ENCODE results near the gene GCNT2. TPM values are rescaled to one million over a fixed set of nuclear protein-coding genes. Genes with fewer than 3 reads are reported as not detected.

Gene GCNT2
- total and polyA plus RNA-seq, 2 of the 8 experiments (the other 6 are each of a cell fraction or from before 2014, with no cell fraction given): 19.3 to 52.5 TPM

DNA sequence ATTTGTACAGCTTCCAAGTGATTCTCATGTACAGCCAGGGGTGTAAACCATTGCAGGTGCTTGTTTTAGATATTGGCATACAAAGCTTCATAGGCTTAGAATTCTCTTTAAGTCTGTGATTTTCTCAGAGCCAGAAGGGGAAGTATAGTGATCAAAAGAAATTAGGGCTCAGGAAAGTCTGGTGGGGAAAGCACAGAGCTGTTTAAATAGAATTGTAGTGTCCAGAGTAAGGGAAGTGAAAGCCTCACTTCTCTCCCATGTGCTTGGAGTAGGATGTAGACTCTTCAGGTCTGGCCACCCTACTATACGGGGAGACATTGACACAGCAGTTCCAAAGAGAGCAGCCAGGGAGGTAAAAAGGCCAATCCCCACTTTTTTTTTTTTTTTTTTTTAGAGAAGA, 10.4 kb downstream of the GCNT2 start:
- Histone ChIP-seq H2BK15ac (ENCODE audit: low read length) (no peak overlapping the region), H3K36me3 (ENCODE audit: control insufficient read depth in 2 of 4, insufficient read depth in 4 of 4, low read length in 3 of 4) (no peaks in the 10 kb centered on the region), H3K4me2 (ENCODE audit: insufficient read depth in 1 of 2, low read depth in 2 of 2, low read length in 2 of 2) (no peak overlapping the region), H4K8ac (ENCODE audit: extremely low read depth, insufficient read depth, low read length) (no peak overlapping the region), H2BK12ac (ENCODE audit: low read depth, low read length) (no peak overlapping the region), H2BK5ac (ENCODE audit: low read depth, low read length) (no peak overlapping the region), H2BK120ac (replicated peaks; ENCODE audit: low read depth, low read length) (no peak overlapping the region), H2AK5ac (ENCODE audit: low read depth, low read length) (no peak overlapping the region), H2BK20ac (ENCODE audit: low read length) (no peak overlapping the region), H3K27me3 (replicated peaks in 1 of 4; ENCODE audit: control insufficient read depth in 3 of 4, extremely low read depth in 1 of 4, insufficient read depth in 3 of 4, low read length in 3 of 4) (no peaks in the 10 kb centered on the region), H3K4me3 (ENCODE audit: extremely low read depth in 1 of 4, insufficient read depth in 2 of 4, low read depth in 3 of 4, low read length in 4 of 4) (no peak overlapping the region), H4K20me1 (replicated peaks in 1 of 2; ENCODE audit: control insufficient read depth in 1 of 2, insufficient read depth in 2 of 2, low read length in 2 of 2) (no peaks in the 10 kb centered on the region), H3K18ac (ENCODE audit: extremely low read depth, low read length) (no peak overlapping the region), H3K23ac (ENCODE audit: insufficient read length) (no peak overlapping the region), H3K4ac (replicated peaks; ENCODE audit: insufficient read length, low read depth, low read length) (no peak overlapping the region), H3K4me1 (replicated peaks in 1 of 4; ENCODE audit: control insufficient read depth in 3 of 4, insufficient read depth in 4 of 4, low read length in 3 of 4) (peaks cover 0 to 8% (median 2%) of the 10 kb centered on the region in 4 experiments; a peak in 4 of 7 replicates), H3K9ac (replicated peaks in 1 of 4; ENCODE audit: extremely low read depth in 1 of 4, low read depth in 3 of 4, low read length in 3 of 4) (no peak overlapping the region), H3K79me1 (ENCODE audit: low read depth, low read length) (no peaks in the 10 kb centered on the region), H4K91ac (replicated peaks; ENCODE audit: insufficient read length, low read length) (no peak overlapping the region), H3K9me3 (ENCODE audit: insufficient read depth in 2 of 2, low read depth in 1 of 2, low read length in 1 of 2) (no peaks in the 10 kb centered on the region), H3K14ac (ENCODE audit: insufficient read length) (no peak overlapping the region), H3K27ac (ENCODE audit: low read depth, low read length) (no peak overlapping the region), H3K56ac (replicated peaks; ENCODE audit: insufficient read length, low read depth, low read length) (no peak overlapping the region), H2AFZ (ENCODE audit: low read length) (no peak overlapping the region), H3K79me2 (ENCODE audit: control insufficient read depth in 1 of 2, insufficient read depth in 2 of 2, low read length in 2 of 2) (no peaks in the 10 kb centered on the region), H4K5ac (ENCODE audit: insufficient read length, low read depth, low read length) (no peak overlapping the region), H3K23me2 (ENCODE audit: low read depth, low read length) (no peaks in the 10 kb centered on the region)
- no peak for FAIRE-seq
- TF ChIP-seq, protein P1, sequence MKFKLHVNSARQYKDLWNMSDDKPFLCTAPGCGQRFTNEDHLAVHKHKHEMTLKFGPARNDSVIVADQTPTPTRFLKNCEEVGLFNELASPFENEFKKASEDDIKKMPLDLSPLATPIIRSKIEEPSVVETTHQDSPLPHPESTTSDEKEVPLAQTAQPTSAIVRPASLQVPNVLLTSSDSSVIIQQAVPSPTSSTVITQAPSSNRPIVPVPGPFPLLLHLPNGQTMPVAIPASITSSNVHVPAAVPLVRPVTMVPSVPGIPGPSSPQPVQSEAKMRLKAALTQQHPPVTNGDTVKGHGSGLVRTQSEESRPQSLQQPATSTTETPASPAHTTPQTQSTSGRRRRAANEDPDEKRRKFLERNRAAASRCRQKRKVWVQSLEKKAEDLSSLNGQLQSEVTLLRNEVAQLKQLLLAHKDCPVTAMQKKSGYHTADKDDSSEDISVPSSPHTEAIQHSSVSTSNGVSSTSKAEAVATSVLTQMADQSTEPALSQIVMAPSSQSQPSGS (IDR thresholded peaks at IDR 0.05; ENCODE audit: low read length): no peak
- TF ChIP-seq JUND (IDR thresholded peaks at IDR 0.05; ENCODE audit: low read length) (no peak), SP1 (IDR thresholded peaks at IDR 0.05; ENCODE audit: low read depth, low read length) (no peak)
- CTCF ChIA-PET (ENCODE audit: partially characterized antibody): interaction anchor here (0.8 to 1.6 kb wide), 3 partner anchors 8 to 15 kb away, joined by 3 to 6 read pairs (median 5); no protein-coding TSS in a partner anchor
- WGBS, 2 experiments (ENCODE audit: extremely low coverage in 1 of 2, insufficient coverage in 1 of 2, insufficient read length in 1 of 2, insufficient replicate concordance in 2 of 2, low coverage in 1 of 2, low lambda C conversion rate in 2 of 2, missing lambda C conversion rate in 1 of 2): 67% methylated on average over 1 of the region's 1 CpG; no CpG with 5 or more reads in 1 of the 2 experiments
- POLR2A ChIA-PET (ENCODE audit: partially characterized antibody): interaction anchor here (1.3 to 1.7 kb wide), 2 partner anchors 9 to 11 kb away, joined by 5 to 7 read pairs; partner anchors contain the start of gene GCNT2
- no peak for DNase-seq (ENCODE audit: low read depth in 1 of 2, low spot score in 2 of 2)
